ENCODE data around the gene GFPT2. TPM values are rescaled to one million over a fixed set of nuclear protein-coding genes. Genes with fewer than 3 reads are reported as not detected.

Gene GFPT2
- total and polyA plus RNA-seq, 7 donors: 1.2 to 42.7 (median 16.1) TPM

- Histone ChIP-seq H3K4me1 (peaks cover 0 to 22% (median 8%) of the 10 kb centered on the region in 4 donors), H3K36me3 (peaks cover 0 to 22% (median 11%) of the 10 kb centered on the region in 4 donors), H3K27ac (no peak overlapping the region), H3K4me3 (no peak overlapping the region), H3K27me3 (no peaks in the 10 kb centered on the region), H3K9me3 (no peaks in the 10 kb centered on the region)
- DNase-seq: peak; percentile 61
- intact Hi-C loops (cut with DNase I): no loop called here
- no peak for TF ChIP-seq EP300 (IDR thresholded peaks at IDR 0.05)
- no peak for TF ChIP-seq CTCF (IDR thresholded peaks at IDR 0.05)
- TF ChIP-seq POLR2A (IDR thresholded peaks at IDR 0.05): no peak
- TF ChIP-seq POLR2AphosphoS5 (IDR thresholded peaks at IDR 0.05): no peak
- 75 to 82% methylated on average over 15 of the region's 15 CpGs for WGBS, 2 donors
Measured at GRCh38 chr5:180334751-180335613, 18.2 kb downstream of the GFPT2 start.

GRCh38 chr5:180334176-180334575 is 19.0 kb downstream of the GFPT2 start:
- peak overlapping the region in 1 of 4 donors; percentile 63 for H3K27ac ChIP-seq
- intact Hi-C loops (cut with DNase I): no loop called here
- H3K4me1 ChIP-seq: peaks cover 0 to 22% (median 10%) of the 10 kb centered on the region in 4 donors
- TF ChIP-seq EP300 (IDR thresholded peaks at IDR 0.05): no peak
- TF ChIP-seq CTCF (IDR thresholded peaks at IDR 0.05): no peak
- no peak for TF ChIP-seq POLR2AphosphoS5 (IDR thresholded peaks at IDR 0.05)
- TF ChIP-seq POLR2A (IDR thresholded peaks at IDR 0.05): no peak
- peak; percentile 50 for DNase-seq
- H3K27me3 ChIP-seq: no peaks in the 10 kb centered on the region
- H3K9me3 ChIP-seq: no peaks in the 10 kb centered on the region
- H3K4me3 ChIP-seq: no peak overlapping the region
- WGBS, 2 donors: 86 to 87% methylated on average over 6 of the region's 6 CpGs
- peaks cover 0 to 22% (median 11%) of the 10 kb centered on the region in 4 donors for H3K36me3 ChIP-seq

GRCh38 chr5:180333661-180334060 is 19.5 kb downstream of the GFPT2 start:
- Histone ChIP-seq H3K4me1 (peaks cover 0 to 22% (median 10%) of the 10 kb centered on the region in 4 donors), H3K27me3 (no peaks in the 10 kb centered on the region), H3K9me3 (no peaks in the 10 kb centered on the region), H3K27ac (peak overlapping the region in 1 of 4 donors; percentile 63), H3K36me3 (peaks cover 0 to 22% (median 11%) of the 10 kb centered on the region in 4 donors), H3K4me3 (no peak overlapping the region)
- 71 to 83% methylated on average over 4 of the region's 4 CpGs for WGBS, 2 donors
- no peak for TF ChIP-seq POLR2AphosphoS5 (IDR thresholded peaks at IDR 0.05)
- TF ChIP-seq EP300 (IDR thresholded peaks at IDR 0.05): no peak
- no peak for TF ChIP-seq POLR2A (IDR thresholded peaks at IDR 0.05)
- no peak for TF ChIP-seq CTCF (IDR thresholded peaks at IDR 0.05)
- DNase-seq: peak; percentile 64
- intact Hi-C loops (cut with DNase I): no loop called here

GRCh38 chr5:180332861-180333260 is 20.3 kb downstream of the GFPT2 start:
- intact Hi-C loops (cut with DNase I): no loop called here
- H3K4me1 ChIP-seq: peaks cover 0 to 22% (median 12%) of the 10 kb centered on the region in 4 donors
- 78 to 90% methylated on average over 3 of the region's 3 CpGs for WGBS, 2 donors
- TF ChIP-seq POLR2AphosphoS5 (IDR thresholded peaks at IDR 0.05): no peak
- no peak for TF ChIP-seq EP300 (IDR thresholded peaks at IDR 0.05)
- TF ChIP-seq CTCF (IDR thresholded peaks at IDR 0.05): no peak
- TF ChIP-seq POLR2A (IDR thresholded peaks at IDR 0.05): no peak
- peak overlapping the region in 2 of 4 donors; percentile 63 for H3K27ac ChIP-seq
- H3K9me3 ChIP-seq: no peaks in the 10 kb centered on the region
- H3K4me3 ChIP-seq: no peak overlapping the region
- no peak for DNase-seq
- no peaks in the 10 kb centered on the region for H3K27me3 ChIP-seq
- peaks cover 0 to 22% (median 11%) of the 10 kb centered on the region in 4 donors for H3K36me3 ChIP-seq

Data from sigmoid colon (tissue), 7 donors.